Esophagus squamous epithelium (tissue), 5 donors: ENCODE results near the gene ATF7IP2. TPM values are rescaled to one million over a fixed set of nuclear protein-coding genes. Genes with fewer than 3 reads are reported as not detected.
A peak's percentile ranks its signal among the peaks of the same experiment; 100 is the strongest.

Experiments
- DNase-seq: peaks from one replicate; lab custom pipeline; 2025; lab: John Stamatoyannopoulos, UW
- H3K27ac ChIP-seq, 4 donors: fragments of 200-600 bp; sonication (generic); one replicate each; pipeline ENCODE4 v1.5.1; 2016 to 2019; ENCODE audit warnings: mild to moderate bottlenecking in 1 of 4
- H3K27me3 ChIP-seq, 4 donors: fragments of 200-600 bp; sonication (generic); 1 replicate in 3 of 4; 2 replicates in 1 of 4; pipeline versions ENCODE4 v1.5.1 to v1.6.0; 2017 to 2021; ENCODE audit warnings: antibody characterized with exemption in 1 of 4
- H3K36me3 ChIP-seq, 3 donors: fragments of 200-600 bp; sonication (generic); one replicate each; pipeline ENCODE4 v1.5.1; 2016 to 2019
- H3K4me1 ChIP-seq, 3 donors: fragments of 200-600 bp; sonication (generic); one replicate each; pipeline ENCODE4 v1.5.1; 2017 to 2019
- H3K4me3 ChIP-seq, 4 donors: fragments of 200-600 bp; sonication (generic); 1 replicate in 3 of 4; 2 replicates in 1 of 4; pipeline ENCODE4 v1.5.1; 2016 to 2019; ENCODE audit warnings: mild to moderate bottlenecking in 2 of 4, moderate library complexity in 1 of 4
- H3K9me3 ChIP-seq, 3 donors: fragments of 200-600 bp; sonication (generic); one replicate each; pipeline ENCODE4 v1.5.1; 2016 to 2019
- CTCF ChIP-seq, 6 experiments: fragments of 450-650 bp in 4 of 6; fragments of 200-600 bp in 2 of 6; sonication (generic) in 2 of 6; IDR thresholded peaks; one replicate each; pipeline ENCODE4 v1.5.1; 2016 to 2019; ENCODE audit warnings: antibody characterized with exemption in 6 of 6, mild to moderate bottlenecking in 4 of 6, moderate library complexity in 4 of 6
- POLR2A ChIP-seq, 4 donors: fragments of 450-650 bp; IDR thresholded peaks; one replicate each; pipeline ENCODE4 v1.6.1; 2017; ENCODE audit warnings: antibody characterized with exemption in 4 of 4, mild to moderate bottlenecking in 4 of 4, moderate library complexity in 3 of 4
- WGBS, 2 donors: methylation state at CpG; one replicate each; pipeline ENCODE4 v1.1.5; 2018; 5-methylcytosine and 5-hydroxymethylcytosine counted together
- intact Hi-C: fragments of 100-400 bp; cut with DNase I; formaldehyde crosslinking; loops from one replicate; pipeline ENCODE4 v1.15.0; 2022
- total RNA-seq, 4 donors: library from RNA; depleted of rRNA; stranded (reverse); fragments of >200 nt; gene quantifications; one replicate each; pipeline ENCODE4 v1.1.0, GENCODE V29; 2016
- donor health status: DM: yes; HTN: yes; CAD: no.

ATF7IP2 gene
- total RNA-seq, 4 donors from 2014 or later = 4.1 to 12.2 (median 8.9) TPM

DNA sequence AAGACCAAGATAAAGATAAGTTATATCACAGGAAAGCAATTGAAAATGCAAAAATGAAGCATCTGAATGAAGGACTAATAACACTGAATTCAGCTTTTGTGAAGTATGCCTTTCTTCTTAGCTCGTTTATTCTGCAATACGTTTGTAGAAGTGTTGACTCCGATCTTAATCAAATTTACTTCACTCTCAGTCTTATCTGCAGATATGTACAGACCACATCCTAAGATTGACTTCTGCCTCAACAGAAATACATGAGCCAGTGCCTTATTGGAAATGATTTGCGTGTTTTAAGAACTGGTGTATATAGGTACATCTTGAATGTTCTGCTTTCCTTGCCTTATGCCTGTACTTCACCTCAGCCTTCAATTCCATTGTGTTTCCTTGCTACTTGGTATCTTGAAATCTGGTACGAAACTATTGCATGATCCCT is 1.3 kb downstream of the ATF7IP2 start:
- Histone ChIP-seq H3K27me3 (peaks cover 0 to 8% (median 0%) of the 10 kb centered on the region in 4 donors), H3K9me3 (no peaks in the 10 kb centered on the region), H3K36me3 (no peaks in the 10 kb centered on the region), H3K4me3 (peak overlapping the region in 3 of 4 donors; percentile 56 to 78 (median 69)), H3K27ac (no peak overlapping the region), H3K4me1 (peaks cover 0 to 20% (median 9%) of the 10 kb centered on the region in 3 donors)
- intact Hi-C loops = no loop called here
- DNase-seq = no peak
- WGBS, 2 donors = 73 to 74% methylated on average over 5 of the region's 5 CpGs
- TF ChIP-seq CTCF (IDR thresholded peaks at IDR 0.05) = no peak
- TF ChIP-seq POLR2A (IDR thresholded peaks at IDR 0.05) = no peak

GRCh38 chr16:10388988-10389387 is 3.1 kb downstream of the ATF7IP2 start:
- H3K27me3 ChIP-seq = peaks cover 0 to 8% (median 0%) of the 10 kb centered on the region in 4 donors
- no peak overlapping the region for H3K27ac ChIP-seq
- H3K36me3 ChIP-seq = no peaks in the 10 kb centered on the region
- no peak for DNase-seq
- intact Hi-C loops = no loop called here
- TF ChIP-seq CTCF (IDR thresholded peaks at IDR 0.05) (no peak), POLR2A (IDR thresholded peaks at IDR 0.05) (no peak)
- WGBS, 2 donors = 77 to 95% methylated on average over 5 of the region's 5 CpGs
- H3K4me1 ChIP-seq = peaks cover 0 to 17% (median 9%) of the 10 kb centered on the region in 3 donors
- H3K4me3 ChIP-seq = no peak overlapping the region
- H3K9me3 ChIP-seq = no peaks in the 10 kb centered on the region

- H3K9me3 ChIP-seq = no peaks in the 10 kb centered on the region
- TF ChIP-seq CTCF (IDR thresholded peaks at IDR 0.05) = no peak
- no peak for TF ChIP-seq POLR2A (IDR thresholded peaks at IDR 0.05)
- H3K4me3 ChIP-seq = no peak overlapping the region
- peaks cover 0 to 8% (median 0%) of the 10 kb centered on the region in 4 donors for H3K27me3 ChIP-seq
- no peak overlapping the region for H3K27ac ChIP-seq
- intact Hi-C loops = no loop called here
- H3K36me3 ChIP-seq = no peaks in the 10 kb centered on the region
- H3K4me1 ChIP-seq = peaks cover 0 to 17% (median 9%) of the 10 kb centered on the region in 3 donors
- DNase-seq = no peak
Measured at GRCh38 chr16:10390330-10390729, 4.5 kb downstream of the ATF7IP2 start.

DNA sequence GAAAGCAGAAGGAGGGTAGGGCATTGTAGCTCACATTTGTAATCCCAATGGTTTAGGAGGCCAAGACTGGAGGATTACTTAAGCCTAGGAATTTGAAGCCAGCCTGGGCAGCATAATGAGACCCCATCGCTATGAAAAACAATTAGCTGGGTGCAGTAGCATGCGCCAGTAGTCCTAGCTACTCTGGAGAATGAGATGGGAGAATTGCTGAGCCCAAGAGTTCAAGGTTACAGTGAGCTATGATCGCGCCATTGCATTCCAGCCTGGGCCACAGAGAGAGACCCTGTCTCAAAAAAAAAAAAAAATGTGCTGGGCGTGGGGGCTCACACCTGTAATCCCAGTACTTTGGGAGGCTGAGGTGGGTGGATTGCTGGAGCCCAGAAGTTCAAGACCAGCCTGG is 5.0 kb downstream of the ATF7IP2 start:
- H3K4me3 ChIP-seq = no peak overlapping the region
- intact Hi-C loops = no loop called here
- no peak for DNase-seq
- no peaks in the 10 kb centered on the region for H3K9me3 ChIP-seq
- TF ChIP-seq POLR2A (IDR thresholded peaks at IDR 0.05) = no peak
- TF ChIP-seq CTCF (IDR thresholded peaks at IDR 0.05) = no peak
- H3K27ac ChIP-seq = no peak overlapping the region
- peaks cover 0 to 5% (median 0%) of the 10 kb centered on the region in 4 donors for H3K27me3 ChIP-seq
- peaks cover 0 to 15% (median 9%) of the 10 kb centered on the region in 3 donors for H3K4me1 ChIP-seq
- WGBS, 2 donors = 93 to 95% methylated on average over 5 of the region's 5 CpGs
- no peaks in the 10 kb centered on the region for H3K36me3 ChIP-seq

DNA sequence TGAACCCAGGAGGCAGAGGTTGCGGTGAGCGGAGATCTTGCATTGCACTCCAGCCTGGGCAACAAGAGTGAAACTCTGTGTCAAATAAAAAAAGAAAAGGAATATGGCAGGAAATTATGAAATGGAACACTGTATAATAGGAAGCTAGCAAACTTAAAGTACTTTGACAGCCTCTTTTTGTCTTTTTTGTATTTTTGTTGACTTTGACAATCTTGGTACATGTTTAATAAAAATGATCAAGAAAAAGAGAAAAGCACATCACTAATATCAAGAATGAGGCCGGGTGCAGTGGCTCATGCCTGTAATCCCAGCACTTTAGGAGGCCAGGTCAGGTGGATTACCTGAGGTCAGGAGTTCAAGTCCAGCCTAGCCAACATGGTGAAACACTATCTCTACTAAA is 5.5 kb downstream of the ATF7IP2 start:
- intact Hi-C loops = no loop called here
- Histone ChIP-seq H3K36me3 (no peaks in the 10 kb centered on the region), H3K27ac (no peak overlapping the region), H3K4me1 (peaks cover 0 to 12% (median 9%) of the 10 kb centered on the region in 3 donors), H3K9me3 (peaks cover 0 to under 1% (median 0%) of the 10 kb centered on the region in 3 donors), H3K4me3 (no peak overlapping the region), H3K27me3 (peaks cover 0 to under 1% (median 0%) of the 10 kb centered on the region in 4 donors)
- 90 to 93% methylated on average over 3 of the region's 3 CpGs for WGBS, 2 donors
- no peak for TF ChIP-seq POLR2A (IDR thresholded peaks at IDR 0.05)
- TF ChIP-seq CTCF (IDR thresholded peaks at IDR 0.05) = no peak
- no peak for DNase-seq
